Endothelial cell of umbilical vein (primary cell): ENCODE results near the gene CEACAM5. TPM values are rescaled to one million over a fixed set of nuclear protein-coding genes. Genes with fewer than 3 reads are reported as not detected.

ENCODE experiments used
- BruUV-seq: library from RNA; stranded (reverse); fragments of 400-500 nt; replicated peaks from 2 replicates; lab custom pipeline; 2021; lab: Mats Ljungman, UMichigan
- CTCF ChIA-PET: fragments of 300-600, 350-600 bp; sonication (Branson Sonifier 250); formaldehyde crosslinking; loops from one replicate; lab custom pipeline; 2021; ENCODE audit warnings: antibody characterized with exemption, inconsistent platforms; lab: Charles Lee
- POLR2A ChIA-PET: fragments of 300-600, 350-600 bp; sonication (Branson Sonifier 250); formaldehyde crosslinking; loops from one replicate; lab custom pipeline; 2021; ENCODE audit warnings: antibody characterized with exemption, inconsistent platforms; lab: Charles Lee
- DNase-seq: peaks from one replicate; pipeline ENCODE4 v3.0.0-alpha.2; 2011; ENCODE audit warnings: low read depth, low spot score
- FAIRE-seq: peaks from 2 replicates; lab custom pipeline; 2011; peaks lifted over from hg19 to GRCh38; lab: Jason Lieb, UNC
- H2AFZ ChIP-seq: 2 replicates; pipeline ENCODE4 v1.6.0; 2012; ENCODE audit warnings: low read depth, low read length, control low read depth, inconsistent platforms
- H3K27ac ChIP-seq: 2 replicates; pipeline ENCODE4 v1.5.1; 2011; ENCODE audit warnings: low read depth, mild to moderate bottlenecking, control low read depth, low read length, moderate library complexity; ENCODE audit not compliant: insufficient read depth
- H3K27me3 ChIP-seq, 2 experiments: 2 replicates each; pipeline versions ENCODE4 v1.6.0 to v1.6.1; 2011; ENCODE audit warnings: low read length in 2 of 2, mixed read lengths in 1 of 2; ENCODE audit not compliant: control insufficient read depth in 2 of 2, insufficient read depth in 2 of 2
- H3K36me3 ChIP-seq, 2 experiments: 2 replicates in 1 of 2; 3 replicates in 1 of 2; pipeline ENCODE4 v1.5.1; 2011; ENCODE audit warnings: low read length in 2 of 2, mild to moderate bottlenecking in 1 of 2, moderate library complexity in 1 of 2; ENCODE audit not compliant: control insufficient read depth in 2 of 2, insufficient read depth in 2 of 2; ENCODE audit errors: extremely low read depth in 1 of 2
- H3K4me1 ChIP-seq: 3 replicates; pipeline ENCODE4 v1.5.1; 2011; ENCODE audit warnings: mild to moderate bottlenecking, low read length; ENCODE audit not compliant: control insufficient read depth, insufficient read depth; ENCODE audit errors: extremely low read depth
- H3K4me2 ChIP-seq: 2 replicates; pipeline ENCODE4 v1.6.1; 2011; ENCODE audit warnings: low read length, control low read depth, mixed read lengths; ENCODE audit not compliant: insufficient read depth
- H3K4me3 ChIP-seq, 3 experiments: fragments of 200-600 bp in 1 of 3; sonication (generic), shearing (Covaris generic) in 1 of 3; replicated peaks in 1 of 3; 2 replicates each; pipeline ENCODE4 v1.5.1; 2011 to 2016; ENCODE audit warnings: control low read depth in 3 of 3, low read length in 3 of 3, mild to moderate bottlenecking in 2 of 3, inconsistent platforms in 1 of 3, low read depth in 1 of 3, moderate library complexity in 1 of 3; ENCODE audit not compliant: insufficient read depth in 1 of 3
- H3K79me2 ChIP-seq: 2 replicates; pipeline ENCODE4 v1.6.0; 2012; ENCODE audit warnings: low read length, inconsistent platforms; ENCODE audit not compliant: control insufficient read depth, insufficient read depth
- H3K9ac ChIP-seq: replicated peaks from 2 replicates; pipeline ENCODE3; 2011; ENCODE audit warnings: low read length, control low read depth; ENCODE audit not compliant: insufficient read depth; ENCODE audit errors: extremely low read depth
- H3K9me1 ChIP-seq: replicated peaks from 3 replicates; pipeline ENCODE4 v1.6.0; 2011; ENCODE audit warnings: mild to moderate bottlenecking, low read length; ENCODE audit not compliant: control insufficient read depth, insufficient read depth; ENCODE audit errors: extremely low read depth
- H3K9me3 ChIP-seq: replicated peaks from 2 replicates; pipeline ENCODE4 v1.5.1; 2012; ENCODE audit warnings: low read length, inconsistent platforms; ENCODE audit not compliant: control insufficient read depth, insufficient read depth
- H4K20me1 ChIP-seq: replicated peaks from 2 replicates; pipeline ENCODE3; 2011; ENCODE audit warnings: mild to moderate bottlenecking, low read length; ENCODE audit not compliant: control insufficient read depth, insufficient read depth; ENCODE audit errors: extremely low read depth
- CTCF ChIP-seq, 2 donors: IDR thresholded peaks; 1 replicate in 1 of 2; 2 replicates in 1 of 2; pipeline ENCODE4 v1.5.1; 2011; ENCODE audit warnings: low read length in 2 of 2, mild to moderate bottlenecking in 2 of 2, moderate library complexity in 2 of 2, control low read depth in 1 of 2, inconsistent platforms in 1 of 2, low read depth in 1 of 2; ENCODE audit not compliant: insufficient read depth in 1 of 2; ENCODE audit errors: extremely low read depth in 1 of 2
- EZH2 ChIP-seq: IDR thresholded peaks from 2 replicates; pipeline ENCODE4 v1.6.1; 2012; ENCODE audit warnings: borderline replicate concordance, low read depth, mild to moderate bottlenecking, moderate library complexity, low read length, inconsistent platforms; ENCODE audit not compliant: severe bottlenecking
- FOS ChIP-seq: IDR thresholded peaks from 2 replicates; pipeline ENCODE4 v1.6.1; 2011; ENCODE audit warnings: mild to moderate bottlenecking, low read length, moderate library complexity, borderline replicate concordance; ENCODE audit not compliant: insufficient read depth
- GATA2 ChIP-seq: IDR thresholded peaks from 2 replicates; pipeline ENCODE4 v1.7.0; 2011; ENCODE audit warnings: low read depth, mild to moderate bottlenecking, moderate library complexity, mixed read lengths, low read length; ENCODE audit not compliant: insufficient read length, insufficient read depth
- JUN ChIP-seq: IDR thresholded peaks from 2 replicates; pipeline ENCODE4 v1.6.1; 2011; ENCODE audit warnings: borderline replicate concordance, low read depth; ENCODE audit not compliant: insufficient read length, insufficient read depth
- MAX ChIP-seq: IDR thresholded peaks from 2 replicates; pipeline ENCODE4 v1.6.1; 2011; ENCODE audit not compliant: insufficient read depth, insufficient read length
- MYC ChIP-seq: IDR thresholded peaks from one replicate; pipeline ENCODE4 v1.6.1; 2011; ENCODE audit warnings: mild to moderate bottlenecking, low read depth, low read length
- POLR2A ChIP-seq: IDR thresholded peaks from 2 replicates; pipeline ENCODE4 v1.6.1; 2012; ENCODE audit warnings: low read depth, mild to moderate bottlenecking, control low read depth, low read length
- POLR2AphosphoS5 ChIP-seq: IDR thresholded peaks from 2 replicates; pipeline ENCODE4 v1.6.1; 2012; ENCODE audit warnings: low read depth, mild to moderate bottlenecking, control low read depth, low read length, moderate library complexity; ENCODE audit not compliant: insufficient read depth
- dilution Hi-C: fragments of 300-500 bp; cut with MboI; formaldehyde crosslinking; loops from one replicate; pipeline ENCODE4 v1.15.0; 2019; ENCODE audit warnings: low sequenced_read_pairs; ENCODE audit not compliant: extremely low pct_ligation_motif_present
- intact Hi-C: fragments of 100-400 bp; cut with micrococcal nuclease; formaldehyde crosslinking; loops from one replicate; pipeline ENCODE4 v1.10.0; 2022
- polyA plus RNA-seq, 4 experiments: library from polyadenylated mRNA; depleted of rRNA in 3 of 4; stranded (reverse) in 3 of 4; unstranded in 1 of 4; fragments of >200 nt; gene quantifications; 2 replicates each; pipeline versions ENCODE4 v1.2.1 to v1.2.3, GENCODE V29; 2011 to 2012; ENCODE audit warnings: missing spikeins in 1 of 4
- total RNA-seq: library from RNA; stranded (reverse); gene quantifications from 2 replicates; pipeline ENCODE4 v1.2.3, GENCODE V29; 2021

Gene CEACAM5
- total and polyA plus RNA-seq, 2 donors (not counting 3 experiments of a cell fraction or from before 2014, with no cell fraction given): not detected

GRCh38 chr19:41741244-41741554 is 32.8 kb downstream of the CEACAM5 start:
- Histone ChIP-seq H4K20me1 (no peaks in the 10 kb centered on the region), H3K27me3 (peaks cover 6 to 7% of the 10 kb centered on the region in 2 experiments), H3K9me3 (no peaks in the 10 kb centered on the region), H3K36me3 (no peaks in the 10 kb centered on the region), H3K27ac (no peak overlapping the region), H3K9me1 (no peaks in the 10 kb centered on the region), H3K79me2 (no peaks in the 10 kb centered on the region), H3K9ac (no peak overlapping the region), H3K4me1 (no peaks in the 10 kb centered on the region), H3K4me2 (no peak overlapping the region), H3K4me3 (no peak overlapping the region), H2AFZ (no peak overlapping the region)
- no peak for TF ChIP-seq POLR2A
- no peak for TF ChIP-seq MAX
- no peak for TF ChIP-seq POLR2AphosphoS5
- TF ChIP-seq JUN: no peak
- TF ChIP-seq FOS: no peak
- no peak for TF ChIP-seq CTCF (IDR thresholded peaks at IDR 0.05; ENCODE audit: extremely low read depth in 1 of 2, insufficient read depth in 1 of 2, low read depth in 1 of 2, low read length in 2 of 2)
- no peak for TF ChIP-seq MYC
- TF ChIP-seq EZH2: no peak
- no peak for TF ChIP-seq GATA2
- no peak for FAIRE-seq
- BruUV-seq: no TSS peak
- intact Hi-C loops (no loop called here), dilution Hi-C loops (no loop called here)
- CTCF ChIA-PET: interaction anchor here (1.5 kb wide), 1 partner anchor 34 kb away, joined by 3 read pairs; no protein-coding TSS in a partner anchor
- DNase-seq: no peak
- POLR2A ChIA-PET: no interaction called here
